Activated CD8-positive, alpha-beta T cell treated with anti-CD3 and anti-CD28 coated beads for 36 hours (primary cell): ENCODE data around the gene SLX9. TPM values are rescaled to one million over a fixed set of nuclear protein-coding genes. Genes with fewer than 3 reads are reported as not detected.

Source experiments
- ATAC-seq: fragments of 200-7000 bp; cut with Tn5 transposase; one replicate; pipeline ENCODE4 v1.10.0; 2021; ENCODE audit warnings: mild to moderate bottlenecking, moderate library complexity
- CTCF ChIA-PET: fragments of 350-600 bp; sonication (Branson Sonifier 250); formaldehyde crosslinking; loops from one replicate; lab custom pipeline; 2021; ENCODE audit warnings: antibody characterized with exemption; lab: Charles Lee
- POLR2A ChIA-PET: fragments of 350-600 bp; sonication (Branson Sonifier 250); formaldehyde crosslinking; loops from one replicate; lab custom pipeline; 2021; ENCODE audit warnings: antibody characterized with exemption; lab: Charles Lee
- DNase-seq: peaks from one replicate; pipeline ENCODE4 v3.0.0-alpha.2; 2020
- H3K27ac Mint-ChIP-seq: one replicate; pipeline ENCODE4 v1.8.0; 2021; ENCODE audit warnings: mild to moderate bottlenecking, mixed read lengths
- H3K27me3 Mint-ChIP-seq: one replicate; pipeline ENCODE4 v1.8.0; 2021; ENCODE audit warnings: mixed read lengths
- H3K36me3 Mint-ChIP-seq: one replicate; pipeline ENCODE4 v1.8.0; 2021; ENCODE audit warnings: low read depth, mixed read lengths
- H3K4me1 Mint-ChIP-seq: one replicate; pipeline ENCODE4 v1.8.0; 2021; ENCODE audit warnings: low read depth, mixed read lengths
- H3K4me3 Mint-ChIP-seq: one replicate; pipeline ENCODE4 v1.8.0; 2021; ENCODE audit warnings: mild to moderate bottlenecking, moderate library complexity, mixed read lengths
- H3K9me3 Mint-ChIP-seq: one replicate; pipeline ENCODE4 v1.8.0; 2021; ENCODE audit warnings: mixed read lengths
- intact Hi-C: fragments of 100-400 bp; cut with micrococcal nuclease; formaldehyde crosslinking; loops from one replicate; pipeline ENCODE4 v1.10.0; 2022
- total RNA-seq, 2 experiments: library from RNA; stranded (reverse); gene quantifications; one replicate each; pipeline ENCODE4 v1.2.3, GENCODE V29; 2021
- TF ChIP-seq, protein P1 (sequence below): fragments of 200-600 bp; IDR thresholded peaks from one replicate; pipeline ENCODE4 v1.8.0; 2022; ENCODE audit warnings: antibody characterized with exemption, mild to moderate bottlenecking

The SLX9 gene
- total RNA-seq, 2 experiments from 2014 or later: 76.0 to 76.5 TPM

GRCh38 chr21:45019887-45020537, 80.2 kb downstream of the SLX9 start:
- ChIA-PET POLR2A (no interaction called here), CTCF (no interaction called here)
- no peak for ATAC-seq
- no peaks in the 10 kb centered on the region for H3K4me1 Mint-ChIP-seq
- no peak for DNase-seq
- peaks cover 2% of the 10 kb centered on the region for H3K36me3 Mint-ChIP-seq
- H3K4me3 Mint-ChIP-seq: no peak overlapping the region
- no peak overlapping the region for H3K27ac Mint-ChIP-seq
- H3K27me3 Mint-ChIP-seq: peaks cover 25% of the 10 kb centered on the region
- TF ChIP-seq, protein P1, sequence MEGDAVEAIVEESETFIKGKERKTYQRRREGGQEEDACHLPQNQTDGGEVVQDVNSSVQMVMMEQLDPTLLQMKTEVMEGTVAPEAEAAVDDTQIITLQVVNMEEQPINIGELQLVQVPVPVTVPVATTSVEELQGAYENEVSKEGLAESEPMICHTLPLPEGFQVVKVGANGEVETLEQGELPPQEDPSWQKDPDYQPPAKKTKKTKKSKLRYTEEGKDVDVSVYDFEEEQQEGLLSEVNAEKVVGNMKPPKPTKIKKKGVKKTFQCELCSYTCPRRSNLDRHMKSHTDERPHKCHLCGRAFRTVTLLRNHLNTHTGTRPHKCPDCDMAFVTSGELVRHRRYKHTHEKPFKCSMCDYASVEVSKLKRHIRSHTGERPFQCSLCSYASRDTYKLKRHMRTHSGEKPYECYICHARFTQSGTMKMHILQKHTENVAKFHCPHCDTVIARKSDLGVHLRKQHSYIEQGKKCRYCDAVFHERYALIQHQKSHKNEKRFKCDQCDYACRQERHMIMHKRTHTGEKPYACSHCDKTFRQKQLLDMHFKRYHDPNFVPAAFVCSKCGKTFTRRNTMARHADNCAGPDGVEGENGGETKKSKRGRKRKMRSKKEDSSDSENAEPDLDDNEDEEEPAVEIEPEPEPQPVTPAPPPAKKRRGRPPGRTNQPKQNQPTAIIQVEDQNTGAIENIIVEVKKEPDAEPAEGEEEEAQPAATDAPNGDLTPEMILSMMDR: no peak
- peaks cover 4% of the 10 kb centered on the region for H3K9me3 Mint-ChIP-seq
- intact Hi-C loops: no loop called here

GRCh38 chr21:45020629-45021427, 81.0 kb downstream of the SLX9 start:
- intact Hi-C loops: no loop called here
- ChIA-PET CTCF (no interaction called here), POLR2A (no interaction called here)
- H3K4me3 Mint-ChIP-seq: no peak overlapping the region
- H3K27me3 Mint-ChIP-seq: peaks cover 22% of the 10 kb centered on the region
- no peaks in the 10 kb centered on the region for H3K4me1 Mint-ChIP-seq
- TF ChIP-seq, protein P1: no peak
- H3K36me3 Mint-ChIP-seq: peaks cover 2% of the 10 kb centered on the region
- ATAC-seq (no peak), DNase-seq (no peak)
- no peak overlapping the region for H3K27ac Mint-ChIP-seq
- H3K9me3 Mint-ChIP-seq: peaks cover 4% of the 10 kb centered on the region

GRCh38 chr21:45021428-45022347, 81.9 kb downstream of the SLX9 start:
- ChIA-PET CTCF (interaction anchor here (1.3 kb wide), 1 partner anchor 115 kb away, joined by 3 read pairs; no protein-coding TSS in a partner anchor), POLR2A (no interaction called here)
- H3K27me3 Mint-ChIP-seq: peaks cover 17% of the 10 kb centered on the region
- no peaks in the 10 kb centered on the region for H3K4me1 Mint-ChIP-seq
- intact Hi-C loops: no loop called here
- TF ChIP-seq, protein P1: no peak
- H3K9me3 Mint-ChIP-seq: peaks cover 4% of the 10 kb centered on the region
- peaks cover 2% of the 10 kb centered on the region for H3K36me3 Mint-ChIP-seq
- no peak for DNase-seq
- no peak overlapping the region for H3K27ac Mint-ChIP-seq
- H3K4me3 Mint-ChIP-seq: no peak overlapping the region
- ATAC-seq: no peak

DNA sequence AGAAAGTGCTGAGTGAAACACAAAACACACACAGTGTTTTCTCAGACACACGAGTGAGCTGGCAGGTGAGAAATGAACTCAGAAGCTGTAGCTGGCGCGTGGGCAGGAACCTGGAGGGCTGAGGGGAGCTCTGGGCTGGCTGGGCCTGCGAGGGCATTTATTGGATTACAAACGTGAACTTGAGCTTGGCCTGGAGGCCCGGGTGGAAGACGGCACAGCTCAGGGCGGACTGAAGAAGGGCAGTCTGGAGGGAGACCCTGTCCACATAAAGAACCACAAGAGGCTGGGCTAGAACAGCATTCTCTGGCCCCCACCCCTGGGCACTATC, 82.5 kb downstream of the SLX9 start:
- Mint-ChIP-seq H3K27me3 (peaks cover 13% of the 10 kb centered on the region), H3K9me3 (peaks cover 4% of the 10 kb centered on the region), H3K27ac (no peak overlapping the region), H3K36me3 (peaks cover 2% of the 10 kb centered on the region), H3K4me3 (no peak overlapping the region), H3K4me1 (no peaks in the 10 kb centered on the region)
- intact Hi-C loops: no loop called here
- POLR2A ChIA-PET: no interaction called here
- DNase-seq (no peak), ATAC-seq (no peak)
- TF ChIP-seq, protein P1: no peak
- CTCF ChIA-PET: interaction anchor here (1.3 kb wide), 1 partner anchor 114 kb away, joined by 3 read pairs; no protein-coding TSS in a partner anchor
